HEK293 (cell line): ENCODE results near the gene CSRNP2.

Experiments used
- MZF1 ChIP-seq: fragments of 450-650 bp; formaldehyde crosslinking; IDR thresholded peaks from 2 replicates; pipeline ENCODE4 v1.5.1; 2017; ENCODE audit warnings: missing biosample characterization, missing genetic modification characterization, borderline replicate concordance
- ZIC2 ChIP-seq: fragments of 450-650 bp; formaldehyde crosslinking; IDR thresholded peaks from 2 replicates; pipeline ENCODE4 v1.5.1; 2016; ENCODE audit warnings: missing biosample characterization, missing genetic modification characterization
- ZNF10 ChIP-seq: fragments of 450-650 bp; formaldehyde crosslinking; IDR thresholded peaks from 2 replicates; pipeline ENCODE4 v1.5.1; 2017; ENCODE audit warnings: missing biosample characterization, missing genetic modification characterization
- ZNF121 ChIP-seq: fragments of 450-650 bp; formaldehyde crosslinking; IDR thresholded peaks from 2 replicates; pipeline ENCODE4 v1.5.1; 2016; ENCODE audit warnings: missing biosample characterization, missing genetic modification characterization
- ZNF184 ChIP-seq: fragments of 450-650 bp; IDR thresholded peaks from 2 replicates; pipeline ENCODE4 v1.5.1; 2018; ENCODE audit warnings: missing biosample characterization, mild to moderate bottlenecking, missing genetic modification characterization
- ZNF311 ChIP-seq: fragments of 450-650 bp; formaldehyde crosslinking; IDR thresholded peaks from 2 replicates; pipeline ENCODE4 v1.5.1; 2017; ENCODE audit warnings: missing biosample characterization, missing genetic modification characterization, borderline replicate concordance
- ZNF335 ChIP-seq: fragments of 450-650 bp; formaldehyde crosslinking; conservative IDR thresholded peaks from 2 replicates; pipeline ENCODE4 v1.5.1; 2016; ENCODE audit warnings: missing biosample characterization, missing genetic modification characterization
- ZNF416 ChIP-seq: fragments of 450-650 bp; formaldehyde crosslinking; IDR thresholded peaks from 2 replicates; pipeline ENCODE4 v1.5.1; 2016; ENCODE audit warnings: missing biosample characterization, missing genetic modification characterization
- ZNF580 ChIP-seq: fragments of 450-650 bp; formaldehyde crosslinking; IDR thresholded peaks from 2 replicates; pipeline ENCODE4 v1.5.1; 2016; ENCODE audit warnings: missing biosample characterization, missing genetic modification characterization
- ZNF585B ChIP-seq: fragments of 450-650 bp; formaldehyde crosslinking; IDR thresholded peaks from 2 replicates; pipeline ENCODE4 v1.5.1; 2016; ENCODE audit warnings: missing biosample characterization, missing genetic modification characterization
- ZNF629 ChIP-seq: fragments of 450-650 bp; formaldehyde crosslinking; IDR thresholded peaks from 2 replicates; pipeline ENCODE4 v1.5.1; 2017; ENCODE audit warnings: missing biosample characterization, missing genetic modification characterization
- TF ChIP-seq, protein P1 (sequence below): fragments of 450-650 bp; formaldehyde crosslinking; IDR thresholded peaks from 2 replicates; pipeline ENCODE4 v1.5.1; 2016; ENCODE audit warnings: missing biosample characterization, missing genetic modification characterization
- TF ChIP-seq, protein P2 (sequence below): sonication (generic); formaldehyde crosslinking; IDR thresholded peaks from 2 replicates; pipeline ENCODE4 v1.8.1; 2022; ENCODE audit warnings: mild to moderate bottlenecking, moderate library complexity, missing genetic modification reagents

DNA sequence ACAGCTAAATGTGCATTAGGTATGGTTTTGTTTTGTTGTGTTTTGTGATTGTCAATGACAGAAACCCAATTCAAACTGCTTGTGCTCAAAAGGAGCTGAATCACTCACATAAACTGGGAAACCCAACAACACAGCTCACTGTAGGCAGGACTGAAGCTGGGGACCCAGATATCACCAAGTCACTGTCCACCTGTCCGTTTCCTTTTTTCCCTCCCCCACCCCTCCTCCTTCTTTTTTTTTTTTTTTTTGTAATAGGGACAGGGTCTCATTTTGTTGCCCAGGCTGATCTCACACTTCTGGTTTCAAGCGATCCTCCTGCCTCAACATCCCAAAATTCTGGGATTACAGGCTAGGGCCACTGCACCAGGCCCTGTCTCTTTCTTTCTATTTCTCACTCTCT lies 50.3 kb downstream of the CSRNP2 start:
- TF ChIP-seq ZNF629: no peak
- no peak for TF ChIP-seq ZNF580 (tag by site-specific recombination)
- TF ChIP-seq ZNF10: no peak
- TF ChIP-seq, protein P1, sequence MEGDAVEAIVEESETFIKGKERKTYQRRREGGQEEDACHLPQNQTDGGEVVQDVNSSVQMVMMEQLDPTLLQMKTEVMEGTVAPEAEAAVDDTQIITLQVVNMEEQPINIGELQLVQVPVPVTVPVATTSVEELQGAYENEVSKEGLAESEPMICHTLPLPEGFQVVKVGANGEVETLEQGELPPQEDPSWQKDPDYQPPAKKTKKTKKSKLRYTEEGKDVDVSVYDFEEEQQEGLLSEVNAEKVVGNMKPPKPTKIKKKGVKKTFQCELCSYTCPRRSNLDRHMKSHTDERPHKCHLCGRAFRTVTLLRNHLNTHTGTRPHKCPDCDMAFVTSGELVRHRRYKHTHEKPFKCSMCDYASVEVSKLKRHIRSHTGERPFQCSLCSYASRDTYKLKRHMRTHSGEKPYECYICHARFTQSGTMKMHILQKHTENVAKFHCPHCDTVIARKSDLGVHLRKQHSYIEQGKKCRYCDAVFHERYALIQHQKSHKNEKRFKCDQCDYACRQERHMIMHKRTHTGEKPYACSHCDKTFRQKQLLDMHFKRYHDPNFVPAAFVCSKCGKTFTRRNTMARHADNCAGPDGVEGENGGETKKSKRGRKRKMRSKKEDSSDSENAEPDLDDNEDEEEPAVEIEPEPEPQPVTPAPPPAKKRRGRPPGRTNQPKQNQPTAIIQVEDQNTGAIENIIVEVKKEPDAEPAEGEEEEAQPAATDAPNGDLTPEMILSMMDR (tag by site-specific recombination): no peak
- no peak for TF ChIP-seq ZNF416
- no peak for TF ChIP-seq ZNF335 (tag by site-specific recombination)
- no peak for TF ChIP-seq ZNF311 (tag by site-specific recombination)
- TF ChIP-seq ZNF184 (tag by site-specific recombination): no peak
- TF ChIP-seq ZIC2 (tag by site-specific recombination): no peak
- no peak for TF ChIP-seq MZF1
- TF ChIP-seq, protein P2, sequence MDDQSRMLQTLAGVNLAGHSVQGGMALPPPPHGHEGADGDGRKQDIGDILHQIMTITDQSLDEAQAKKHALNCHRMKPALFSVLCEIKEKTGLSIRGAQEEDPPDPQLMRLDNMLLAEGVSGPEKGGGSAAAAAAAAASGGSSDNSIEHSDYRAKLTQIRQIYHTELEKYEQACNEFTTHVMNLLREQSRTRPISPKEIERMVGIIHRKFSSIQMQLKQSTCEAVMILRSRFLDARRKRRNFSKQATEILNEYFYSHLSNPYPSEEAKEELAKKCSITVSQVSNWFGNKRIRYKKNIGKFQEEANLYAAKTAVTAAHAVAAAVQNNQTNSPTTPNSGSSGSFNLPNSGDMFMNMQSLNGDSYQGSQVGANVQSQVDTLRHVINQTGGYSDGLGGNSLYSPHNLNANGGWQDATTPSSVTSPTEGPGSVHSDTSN (CRISPR knock-in tag): no peak
- TF ChIP-seq ZNF121 (tag by site-specific recombination): no peak
- no peak for TF ChIP-seq ZNF585B (tag by site-specific recombination)
